ENCODE results near the gene SLC35C1. TPM values are rescaled to one million over a fixed set of nuclear protein-coding genes. Genes with fewer than 3 reads are reported as not detected.
A peak's percentile ranks its signal among the peaks of the same experiment; 100 is the strongest.

SLC35C1 gene
- total and polyA plus RNA-seq, 9 of the 15 experiments (the other 6 are each of a cell fraction or from before 2014, with no cell fraction given): 0.65 to 13.1 (median 2.4) TPM

GRCh38 chr11:45771566-45772448 lies 33.1 kb upstream of the SLC35C1 start (continued):
- TF ChIP-seq ATF7 (IDR thresholded peaks at IDR 0.05) (0 out of 2 replicates have a peak, but pooled peaks have one; percentile 29), TAF9B (IDR thresholded peaks at IDR 0.05; ENCODE audit: partially characterized antibody) (no peak), SOX6 (IDR thresholded peaks at IDR 0.05) (no peak), TFE3 (CRISPR knock-in tag; IDR thresholded peaks at IDR 0.05) (no peak), MYBL2 (IDR thresholded peaks at IDR 0.05; ENCODE audit: low read depth) (no peak), MYBL2 (CRISPR knock-in tag; IDR thresholded peaks at IDR 0.05; ENCODE audit: borderline replicate concordance) (no peak)

DNA sequence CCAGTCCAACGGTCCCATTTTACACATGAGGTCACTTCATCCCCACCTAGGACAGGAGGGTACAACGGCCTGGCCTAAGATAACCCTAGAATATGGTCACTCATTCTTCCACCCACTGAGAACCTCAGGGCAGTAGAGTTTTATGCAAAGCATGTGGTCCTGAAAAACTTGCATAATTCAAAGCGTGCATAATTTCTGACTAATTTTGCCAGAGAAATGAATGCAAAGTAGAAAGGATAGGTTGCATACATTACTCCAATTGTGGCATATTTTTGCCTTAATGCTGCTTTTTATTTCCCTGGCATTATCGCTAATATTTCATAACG lies 32.5 kb upstream of the SLC35C1 start:
- Histone ChIP-seq H3K9ac (ENCODE audit: insufficient read depth in 1 of 2, low read depth in 2 of 2, low read length in 2 of 2) (no peak overlapping the region), H3K27ac (ENCODE audit: extremely low read depth, low read depth, low read length) (no peak overlapping the region), H3K4me2 (ENCODE audit: insufficient read depth, low read length) (no peak overlapping the region), H3K36me3 (ENCODE audit: control insufficient read depth, insufficient read depth, low read length) (no peaks in the 10 kb centered on the region), H2AFZ (ENCODE audit: low read depth, low read length) (no peak overlapping the region), H4K20me1 (replicated peaks; ENCODE audit: control insufficient read depth, insufficient read depth, low read length) (0 out of 2 replicates have a peak, but pooled peaks cover 3% of the 10 kb centered on the region), H3K79me2 (ENCODE audit: control insufficient read depth, insufficient read depth, low read length) (no peaks in the 10 kb centered on the region), H3K4me1 (replicated peaks in 1 of 2; ENCODE audit: control insufficient read depth in 2 of 2, insufficient read depth in 2 of 2, low read length in 2 of 2) (peaks cover 5 to 12% of the 10 kb centered on the region in 2 experiments; a peak in 3 of 5 replicates), H3K9me3 (replicated peaks; ENCODE audit: control insufficient read depth, insufficient read depth, low read depth, low read length) (no peaks in the 10 kb centered on the region), H3K9me1 (ENCODE audit: control insufficient read depth, insufficient read depth, low read length) (no peaks in the 10 kb centered on the region), H3K4me3 (no peak overlapping the region), H3K27me3 (ENCODE audit: control insufficient read depth in 2 of 2, insufficient read depth in 2 of 2, low read length in 2 of 2) (peaks cover 12 to 50% of the 10 kb centered on the region in 2 experiments)
- ChIA-PET CTCF (ENCODE audit: low intra/inter-chr PET ratio) (interaction anchor here (0.6 to 2.3 kb wide), 4 partner anchors 43 to 402 kb away, joined by 3 to 14 read pairs (median 4); no protein-coding TSS in a partner anchor), POLR2A (interaction anchor here (0.9 to 1.8 kb wide), 3 partner anchors 12 to 89 kb away, joined by 3 to 6 read pairs (median 5); no protein-coding TSS in a partner anchor)
- DNase-seq (ENCODE audit: extremely low read depth in 1 of 4, low spot score in 3 of 4) (no peak), FAIRE-seq (no peak), ATAC-seq (no peak)
- in situ Hi-C loops (cut with MboI): loop anchor here (10.0 kb wide), 1 partner anchor 398 kb away; no protein-coding TSS in a partner anchor
- no TSS peak for BruUV-seq (replicated peaks)
- intact Hi-C loops (cut with micrococcal nuclease): loop anchor here (1.0 to 5.0 kb wide), 3 partner anchors 80 to 432 kb away; no protein-coding TSS in a partner anchor
- 21% methylated on average over 5 of the region's 5 CpGs for WGBS (ENCODE audit: insufficient coverage, low coverage, missing lambda C conversion rate)
- TF ChIP-seq CREBBP (IDR thresholded peaks at IDR 0.05; ENCODE audit: low read depth, low read length) (no peak), ZNF407 (IDR thresholded peaks at IDR 0.05; ENCODE audit: low read depth) (no peak), HMGN3 (IDR thresholded peaks at IDR 0.05; ENCODE audit: borderline replicate concordance, extremely low read depth, insufficient read length, low read depth, low read length) (no peak), ZSCAN32 (CRISPR knock-in tag; IDR thresholded peaks at IDR 0.05) (no peak)

All from K562 (cell line).